Measurements from ENCODE around the gene SLC8A3.

DNA sequence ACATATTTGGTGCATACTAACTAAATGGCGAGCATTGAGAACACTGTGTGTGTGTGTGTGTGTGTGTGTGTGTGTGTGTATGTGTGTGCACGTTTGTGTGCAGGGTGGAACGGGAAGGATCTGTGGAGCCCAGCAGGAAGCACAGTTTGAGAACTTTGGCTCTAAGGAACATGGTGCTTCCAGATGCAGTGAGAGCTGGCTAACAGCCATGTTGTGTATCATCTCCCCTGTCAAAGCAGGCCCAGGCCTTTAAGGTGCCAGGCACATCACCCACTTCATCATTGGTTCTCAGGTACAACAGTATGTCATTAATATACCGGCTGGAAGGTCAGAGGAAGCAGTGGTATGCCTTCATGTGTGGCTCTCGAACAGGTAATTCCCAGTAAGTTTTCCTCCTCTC is 72.5 kb downstream of the SLC8A3 start:
- TF ChIP-seq, protein P1, sequence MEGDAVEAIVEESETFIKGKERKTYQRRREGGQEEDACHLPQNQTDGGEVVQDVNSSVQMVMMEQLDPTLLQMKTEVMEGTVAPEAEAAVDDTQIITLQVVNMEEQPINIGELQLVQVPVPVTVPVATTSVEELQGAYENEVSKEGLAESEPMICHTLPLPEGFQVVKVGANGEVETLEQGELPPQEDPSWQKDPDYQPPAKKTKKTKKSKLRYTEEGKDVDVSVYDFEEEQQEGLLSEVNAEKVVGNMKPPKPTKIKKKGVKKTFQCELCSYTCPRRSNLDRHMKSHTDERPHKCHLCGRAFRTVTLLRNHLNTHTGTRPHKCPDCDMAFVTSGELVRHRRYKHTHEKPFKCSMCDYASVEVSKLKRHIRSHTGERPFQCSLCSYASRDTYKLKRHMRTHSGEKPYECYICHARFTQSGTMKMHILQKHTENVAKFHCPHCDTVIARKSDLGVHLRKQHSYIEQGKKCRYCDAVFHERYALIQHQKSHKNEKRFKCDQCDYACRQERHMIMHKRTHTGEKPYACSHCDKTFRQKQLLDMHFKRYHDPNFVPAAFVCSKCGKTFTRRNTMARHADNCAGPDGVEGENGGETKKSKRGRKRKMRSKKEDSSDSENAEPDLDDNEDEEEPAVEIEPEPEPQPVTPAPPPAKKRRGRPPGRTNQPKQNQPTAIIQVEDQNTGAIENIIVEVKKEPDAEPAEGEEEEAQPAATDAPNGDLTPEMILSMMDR (IDR thresholded peaks at IDR 0.05): no peak
- no peak for TF ChIP-seq POLR2A (IDR thresholded peaks at IDR 0.05)
